GM12878 (cell line): Measurements from ENCODE around the gene PFKP. TPM values are rescaled to one million over a fixed set of nuclear protein-coding genes. Genes with fewer than 3 reads are reported as not detected.

Experiments used
- ATAC-seq: fragments of 200-7000 bp; cut with Tn5 transposase; 3 replicates; pipeline ENCODE4 v1.9.1; 2020; ENCODE audit warnings: mild to moderate bottlenecking, moderate library complexity
- BruUV-seq: library from RNA; stranded (reverse); fragments of 400-500 nt; replicated peaks from 2 replicates; lab custom pipeline; 2021; lab: Mats Ljungman, UMichigan
- CTCF ChIA-PET: fragments of 300-600 bp; sonication (Branson Sonifier 250); formaldehyde crosslinking; extraction: SDS; loops from one replicate; lab custom pipeline; 2021; ENCODE audit warnings: inconsistent platforms; lab: Yijun Ruan, JAX
- POLR2A ChIA-PET: fragments of 350-600 bp; formaldehyde crosslinking; extraction: SDS; loops from one replicate; lab custom pipeline; 2021; ENCODE audit warnings: inconsistent platforms; lab: Charles Lee
- RAD21 ChIA-PET: fragments of 300-600 bp; sonication (Branson Sonifier 250); formaldehyde crosslinking; loops from one replicate; lab custom pipeline; 2023; ENCODE audit warnings: antibody characterized with exemption; ENCODE audit not compliant: unreplicated experiment; lab: Charles Lee
- SMC1A ChIA-PET: fragments of 300-600 bp; sonication (Branson Sonifier 250); formaldehyde crosslinking; loops from one replicate; lab custom pipeline; 2023; ENCODE audit not compliant: unreplicated experiment, uncharacterized antibody; lab: Charles Lee
- DNase-seq: peaks from one replicate; pipeline ENCODE4 v3.0.0-alpha.2; 2011; ENCODE audit warnings: low read depth, low spot score
- FAIRE-seq: peaks from 3 replicates; lab custom pipeline; 2011; peaks lifted over from hg19 to GRCh38; lab: Jason Lieb, UNC
- H2AFZ ChIP-seq: 2 replicates; pipeline ENCODE4 v1.6.0; 2011; ENCODE audit warnings: low read depth, low read length, control low read depth; ENCODE audit not compliant: control insufficient read depth
- H3K27ac ChIP-seq: 2 replicates; pipeline ENCODE4 v1.5.1; 2011; ENCODE audit warnings: control low read depth; ENCODE audit not compliant: control insufficient read depth, insufficient read depth
- H3K27me3 ChIP-seq, 2 experiments: replicated peaks in 1 of 2; 2 replicates each; pipeline versions ENCODE4 v1.6.0 to v1.6.1; 2011; ENCODE audit warnings: low read length in 1 of 2; ENCODE audit not compliant: control insufficient read depth in 2 of 2, insufficient read depth in 2 of 2
- H3K36me3 ChIP-seq, 2 experiments: 2 replicates each; pipeline ENCODE4 v1.5.1; 2011; ENCODE audit warnings: low read length in 1 of 2; ENCODE audit not compliant: control insufficient read depth in 2 of 2, insufficient read depth in 2 of 2
- H3K4me1 ChIP-seq: 2 replicates; pipeline ENCODE4 v1.6.1; 2011; ENCODE audit warnings: mild to moderate bottlenecking, low read length, moderate library complexity, mixed read lengths; ENCODE audit not compliant: control insufficient read depth, insufficient read depth
- H3K4me2 ChIP-seq: 2 replicates; pipeline ENCODE4 v1.6.0; 2011; ENCODE audit warnings: control low read depth; ENCODE audit not compliant: control insufficient read depth, insufficient read depth
- H3K4me3 ChIP-seq: fragments of 200-600 bp; sonication (generic); 2 replicates; pipeline ENCODE4 v1.5.1; 2016
- H3K79me2 ChIP-seq: 2 replicates; pipeline ENCODE4 v1.6.0; 2011; ENCODE audit warnings: low read length; ENCODE audit not compliant: control insufficient read depth, insufficient read depth
- H3K9ac ChIP-seq: 2 replicates; pipeline ENCODE4 v1.8.0; 2011; ENCODE audit warnings: low read length, control low read depth, mixed read lengths; ENCODE audit not compliant: control insufficient read depth, insufficient read depth
- H3K9me3 ChIP-seq: replicated peaks from 3 replicates; pipeline ENCODE4 v1.5.1; 2011; ENCODE audit warnings: mild to moderate bottlenecking, low read length; ENCODE audit not compliant: control insufficient read depth, insufficient read depth
- H4K20me1 ChIP-seq: 2 replicates; pipeline ENCODE4 v1.6.0; 2011; ENCODE audit not compliant: control insufficient read depth, insufficient read depth
- BMI1 ChIP-seq: fragments of 450-650 bp; IDR thresholded peaks from 2 replicates; pipeline ENCODE4 v1.6.1; 2016; ENCODE audit warnings: mild to moderate bottlenecking, moderate library complexity, borderline replicate concordance
- ESRRA ChIP-seq: IDR thresholded peaks from 2 replicates; pipeline ENCODE4 v1.6.1; 2012; ENCODE audit warnings: mild to moderate bottlenecking, low read length, improper control_type of control experiment
- IKZF2 ChIP-seq, 2 experiments: fragments of 450-650 bp; IDR thresholded peaks; 2 replicates each; pipeline ENCODE4 v1.6.1; 2017; ENCODE audit warnings: mild to moderate bottlenecking in 2 of 2, moderate library complexity in 2 of 2
- POLR2AphosphoS5 ChIP-seq: IDR thresholded peaks from 2 replicates; pipeline ENCODE4 v1.6.1; 2011; ENCODE audit warnings: mild to moderate bottlenecking, low read length, inconsistent platforms
- RAD21 ChIP-seq: IDR thresholded peaks from 2 replicates; pipeline ENCODE4 v1.6.1; 2011; ENCODE audit warnings: mild to moderate bottlenecking, low read depth, low read length, moderate library complexity; ENCODE audit not compliant: insufficient read depth
- TAF1 ChIP-seq: IDR thresholded peaks from 2 replicates; pipeline ENCODE4 v1.6.1; 2011; ENCODE audit warnings: mild to moderate bottlenecking, low read depth, low read length, borderline replicate concordance
- WGBS: methylation state at CpG from one replicate; pipeline ENCODE4 v1.1.6; 2016; ENCODE audit warnings: low lambda C conversion rate; ENCODE audit not compliant: insufficient replicate concordance, insufficient coverage; ENCODE audit errors: missing lambda C conversion rate; 5-methylcytosine and 5-hydroxymethylcytosine counted together
- in situ Hi-C: fragments of 300-500 bp; cut with MboI; formaldehyde crosslinking; loops from 9 replicates; pipeline ENCODE4 v1.14.3; 2018; ENCODE audit warnings: mixed read lengths
- intact Hi-C: fragments of 100-400 bp; cut with micrococcal nuclease; formaldehyde crosslinking; loops from one replicate; pipeline ENCODE4 v1.14.2; 2022; ENCODE audit not compliant: unreplicated experiment
- polyA plus RNA-seq, 11 experiments: library from polyadenylated mRNA; depleted of rRNA in 4 of 11; unstranded in 6 of 11; stranded (reverse) in 5 of 11; fragments of >200 nt; fragmentation: Nextera tagmentation in 4 of 11; fragmentation: Illumina TruSeq in 1 of 11; extraction: Ambion mirVana in 4 of 11; extraction: Trizol in 1 of 11; gene quantifications; 1 replicate in 1 of 11; 2 replicates in 10 of 11; pipeline versions ENCODE4 v1.2.1 to v1.2.3, GENCODE V29; 2011 to 2016; ENCODE audit warnings: inconsistent platforms in 2 of 11, missing spikeins in 2 of 11, low read depth in 1 of 11
- total RNA-seq, 4 experiments: library from RNA; depleted of rRNA in 3 of 4; stranded (reverse); fragments of >200 nt in 3 of 4; fragmentation: Illumina TruSeq in 1 of 4; extraction: Trizol in 1 of 4; gene quantifications; 2 replicates each; pipeline versions ENCODE4 v1.2.1 to v1.2.3, GENCODE V29; 2013 to 2021
- TF ChIP-seq, protein P1 (sequence below): IDR thresholded peaks from 2 replicates; pipeline ENCODE4 v1.6.1; 2011; ENCODE audit warnings: mild to moderate bottlenecking, low read depth, low read length, moderate library complexity; ENCODE audit not compliant: insufficient replicate concordance
- TF ChIP-seq, protein P2 (sequence below): fragments of 450-650 bp; IDR thresholded peaks from 2 replicates; pipeline ENCODE4 v1.6.1; 2018; ENCODE audit warnings: borderline replicate concordance, mild to moderate bottlenecking; ENCODE audit not compliant: partially characterized antibody
- TF ChIP-seq, protein P3 (sequence below): IDR thresholded peaks from 2 replicates; pipeline ENCODE4 v1.6.1; 2011; ENCODE audit warnings: low read depth, low read length, improper control_type of control experiment, borderline replicate concordance
- TF ChIP-seq, protein P4 (sequence below): IDR thresholded peaks from 2 replicates; pipeline ENCODE4 v1.6.1; 2012; ENCODE audit warnings: low read depth, low read length, improper control_type of control experiment
- TF ChIP-seq, protein P5 (sequence below): IDR thresholded peaks from 2 replicates; pipeline ENCODE4 v1.6.1; 2011; ENCODE audit warnings: borderline replicate concordance, low read depth, mild to moderate bottlenecking, moderate library complexity, mixed read lengths, low read length; ENCODE audit not compliant: insufficient read depth; ENCODE audit errors: extremely low read length
- TF ChIP-seq, protein P6 (sequence below): fragments of 450-650 bp; IDR thresholded peaks from 2 replicates; pipeline ENCODE4 v1.6.1; 2017; ENCODE audit warnings: low read depth, mild to moderate bottlenecking, moderate library complexity

PFKP gene
- total and polyA plus RNA-seq, 10 of the 15 experiments (the other 5 are each of a cell fraction or from before 2014, with no cell fraction given), result 27.0 to 145 (median 95.7) TPM

DNA sequence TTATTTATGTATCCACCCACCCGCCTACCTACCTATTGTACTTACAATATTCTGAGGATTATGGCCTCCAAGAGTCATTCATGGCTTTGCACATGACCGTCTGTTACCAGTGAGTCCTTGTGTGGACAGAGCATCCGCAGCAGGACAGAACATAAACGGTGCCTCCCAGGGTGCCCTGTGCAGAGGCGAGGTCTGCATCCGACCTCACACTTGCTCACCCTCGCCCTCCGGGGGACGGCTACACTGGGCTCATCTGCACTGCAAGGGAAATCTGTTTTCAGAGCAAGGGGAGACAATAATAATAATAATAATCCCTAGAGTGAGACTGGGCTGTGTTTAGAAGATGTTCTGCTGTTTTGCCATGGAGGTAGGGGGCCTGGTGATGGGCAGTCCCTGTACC lies 29.8 kb downstream of the PFKP start (continued):
- TF ChIP-seq, protein P1, sequence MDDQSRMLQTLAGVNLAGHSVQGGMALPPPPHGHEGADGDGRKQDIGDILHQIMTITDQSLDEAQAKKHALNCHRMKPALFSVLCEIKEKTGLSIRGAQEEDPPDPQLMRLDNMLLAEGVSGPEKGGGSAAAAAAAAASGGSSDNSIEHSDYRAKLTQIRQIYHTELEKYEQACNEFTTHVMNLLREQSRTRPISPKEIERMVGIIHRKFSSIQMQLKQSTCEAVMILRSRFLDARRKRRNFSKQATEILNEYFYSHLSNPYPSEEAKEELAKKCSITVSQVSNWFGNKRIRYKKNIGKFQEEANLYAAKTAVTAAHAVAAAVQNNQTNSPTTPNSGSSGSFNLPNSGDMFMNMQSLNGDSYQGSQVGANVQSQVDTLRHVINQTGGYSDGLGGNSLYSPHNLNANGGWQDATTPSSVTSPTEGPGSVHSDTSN, result no peak

DNA sequence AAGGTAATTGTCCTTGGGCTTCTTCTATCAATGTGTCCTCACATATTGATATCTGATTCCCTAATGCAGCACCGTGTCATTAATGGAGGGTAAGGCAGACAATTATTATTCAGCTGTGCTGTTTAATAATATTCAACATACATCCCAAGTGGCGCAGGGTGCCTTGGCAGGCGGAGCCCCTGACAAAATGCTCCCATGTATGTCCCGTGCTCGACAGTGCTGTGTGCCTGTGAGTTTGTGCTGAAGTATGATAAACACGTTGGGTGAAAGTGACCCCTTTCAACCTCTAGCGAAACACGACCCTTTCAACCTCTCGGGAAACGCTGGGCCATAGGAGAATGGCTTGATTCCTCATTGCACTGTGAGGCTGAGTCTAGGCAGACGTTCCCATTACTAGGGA lies 31.3 kb downstream of the PFKP start:
- H3K4me1 ChIP-seq, result peaks cover 13% of the 10 kb centered on the region
- H3K79me2 ChIP-seq, result peaks cover 29% of the 10 kb centered on the region
- ChIA-PET SMC1A (no interaction called here), RAD21 (no interaction called here), POLR2A (no interaction called here), CTCF (no interaction called here)
- no TSS peak for BruUV-seq
- intact Hi-C loops (no loop called here), in situ Hi-C loops (no loop called here)
- 98% methylated on average over 11 of the region's 11 CpGs for WGBS
- ATAC-seq (no peak), FAIRE-seq (no peak), DNase-seq (no peak)
- H2AFZ ChIP-seq, result no peak overlapping the region
- H3K4me3 ChIP-seq, result no peak overlapping the region
- H3K9ac ChIP-seq, result no peak overlapping the region
- H4K20me1 ChIP-seq, result no peaks in the 10 kb centered on the region; the same call in 1 of the 2 replicates
- no peaks in the 10 kb centered on the region for H3K27me3 ChIP-seq
- peaks cover 25 to 38% of the 10 kb centered on the region in 2 experiments for H3K36me3 ChIP-seq
- H3K27ac ChIP-seq, result no peak overlapping the region
- no peaks in the 10 kb centered on the region for H3K9me3 ChIP-seq
- H3K4me2 ChIP-seq, result no peak overlapping the region
- TF ChIP-seq BMI1, result no peak
- TF ChIP-seq ESRRA, result no peak
- TF ChIP-seq, protein P2, sequence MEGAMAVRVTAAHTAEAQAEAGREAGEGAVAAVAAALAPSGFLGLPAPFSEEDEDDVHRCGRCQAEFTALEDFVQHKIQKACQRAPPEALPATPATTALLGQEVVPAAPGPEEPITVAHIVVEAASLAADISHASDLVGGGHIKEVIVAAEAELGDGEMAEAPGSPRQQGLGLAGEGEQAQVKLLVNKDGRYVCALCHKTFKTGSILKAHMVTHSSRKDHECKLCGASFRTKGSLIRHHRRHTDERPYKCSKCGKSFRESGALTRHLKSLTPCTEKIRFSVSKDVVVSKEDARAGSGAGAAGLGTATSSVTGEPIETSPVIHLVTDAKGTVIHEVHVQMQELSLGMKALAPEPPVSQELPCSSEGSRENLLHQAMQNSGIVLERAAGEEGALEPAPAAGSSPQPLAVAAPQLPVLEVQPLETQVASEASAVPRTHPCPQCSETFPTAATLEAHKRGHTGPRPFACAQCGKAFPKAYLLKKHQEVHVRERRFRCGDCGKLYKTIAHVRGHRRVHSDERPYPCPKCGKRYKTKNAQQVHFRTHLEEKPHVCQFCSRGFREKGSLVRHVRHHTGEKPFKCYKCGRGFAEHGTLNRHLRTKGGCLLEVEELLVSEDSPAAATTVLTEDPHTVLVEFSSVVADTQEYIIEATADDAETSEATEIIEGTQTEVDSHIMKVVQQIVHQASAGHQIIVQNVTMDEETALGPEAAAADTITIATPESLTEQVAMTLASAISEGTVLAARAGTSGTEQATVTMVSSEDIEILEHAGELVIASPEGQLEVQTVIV, result no peak
- TF ChIP-seq POLR2AphosphoS5, result no peak
- no peak for TF ChIP-seq TAF1
- TF ChIP-seq, protein P3, sequence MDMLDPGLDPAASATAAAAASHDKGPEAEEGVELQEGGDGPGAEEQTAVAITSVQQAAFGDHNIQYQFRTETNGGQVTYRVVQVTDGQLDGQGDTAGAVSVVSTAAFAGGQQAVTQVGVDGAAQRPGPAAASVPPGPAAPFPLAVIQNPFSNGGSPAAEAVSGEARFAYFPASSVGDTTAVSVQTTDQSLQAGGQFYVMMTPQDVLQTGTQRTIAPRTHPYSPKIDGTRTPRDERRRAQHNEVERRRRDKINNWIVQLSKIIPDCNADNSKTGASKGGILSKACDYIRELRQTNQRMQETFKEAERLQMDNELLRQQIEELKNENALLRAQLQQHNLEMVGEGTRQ, result no peak
- TF ChIP-seq, protein P4, sequence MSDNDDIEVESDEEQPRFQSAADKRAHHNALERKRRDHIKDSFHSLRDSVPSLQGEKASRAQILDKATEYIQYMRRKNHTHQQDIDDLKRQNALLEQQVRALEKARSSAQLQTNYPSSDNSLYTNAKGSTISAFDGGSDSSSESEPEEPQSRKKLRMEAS, result no peak
- TF ChIP-seq IKZF2 (IDR thresholded peaks at IDR 0.05), result no peak
- TF ChIP-seq RAD21, result no peak
- TF ChIP-seq, protein P5, sequence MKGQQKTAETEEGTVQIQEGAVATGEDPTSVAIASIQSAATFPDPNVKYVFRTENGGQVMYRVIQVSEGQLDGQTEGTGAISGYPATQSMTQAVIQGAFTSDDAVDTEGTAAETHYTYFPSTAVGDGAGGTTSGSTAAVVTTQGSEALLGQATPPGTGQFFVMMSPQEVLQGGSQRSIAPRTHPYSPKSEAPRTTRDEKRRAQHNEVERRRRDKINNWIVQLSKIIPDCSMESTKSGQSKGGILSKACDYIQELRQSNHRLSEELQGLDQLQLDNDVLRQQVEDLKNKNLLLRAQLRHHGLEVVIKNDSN, result no peak
- TF ChIP-seq, protein P6, sequence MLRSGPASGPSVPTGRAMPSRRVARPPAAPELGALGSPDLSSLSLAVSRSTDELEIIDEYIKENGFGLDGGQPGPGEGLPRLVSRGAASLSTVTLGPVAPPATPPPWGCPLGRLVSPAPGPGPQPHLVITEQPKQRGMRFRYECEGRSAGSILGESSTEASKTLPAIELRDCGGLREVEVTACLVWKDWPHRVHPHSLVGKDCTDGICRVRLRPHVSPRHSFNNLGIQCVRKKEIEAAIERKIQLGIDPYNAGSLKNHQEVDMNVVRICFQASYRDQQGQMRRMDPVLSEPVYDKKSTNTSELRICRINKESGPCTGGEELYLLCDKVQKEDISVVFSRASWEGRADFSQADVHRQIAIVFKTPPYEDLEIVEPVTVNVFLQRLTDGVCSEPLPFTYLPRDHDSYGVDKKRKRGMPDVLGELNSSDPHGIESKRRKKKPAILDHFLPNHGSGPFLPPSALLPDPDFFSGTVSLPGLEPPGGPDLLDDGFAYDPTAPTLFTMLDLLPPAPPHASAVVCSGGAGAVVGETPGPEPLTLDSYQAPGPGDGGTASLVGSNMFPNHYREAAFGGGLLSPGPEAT, result no peak
